Measurements from ENCODE around the gene ENHO.

DNA sequence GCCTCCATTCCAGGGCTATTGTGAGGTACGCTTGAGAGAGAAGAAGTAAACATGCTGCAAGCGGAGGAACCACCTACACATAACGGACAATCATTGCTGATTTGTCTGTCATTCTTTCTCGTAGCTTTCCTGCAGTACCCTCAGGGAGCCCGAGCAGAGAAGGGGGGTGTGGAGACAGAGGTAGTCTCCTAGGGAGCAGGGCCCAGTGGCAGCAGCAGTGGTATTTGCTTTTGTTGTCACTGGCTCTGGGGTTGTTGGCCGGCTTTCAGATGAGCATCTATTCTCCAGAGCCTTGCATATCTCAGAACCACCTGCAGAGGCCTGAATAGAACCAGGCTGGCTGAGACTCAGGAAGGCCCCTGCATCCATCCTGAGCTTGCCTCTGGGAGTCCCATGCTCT lies 19.9 kb downstream of the ENHO start:
- TF ChIP-seq EZH2phosphoT487 (IDR thresholded peaks at IDR 0.05; ENCODE audit: insufficient read depth, low read depth), result no peak
- no peak for TF ChIP-seq EZH2 (IDR thresholded peaks at IDR 0.05; ENCODE audit: insufficient read depth, poor library complexity, severe bottlenecking)

All from GM23248 (cell line).